ENCODE measurements around the gene PIGQ. TPM values are rescaled to one million over a fixed set of nuclear protein-coding genes. Genes with fewer than 3 reads are reported as not detected.

The PIGQ gene
- total RNA-seq, 1 donor from 2014 or later, result 34.1 TPM

- H3K4me3 Mint-ChIP-seq (ENCODE audit: unreplicated experiment), result no peak overlapping the region
- H3K36me3 Mint-ChIP-seq (ENCODE audit: low read depth), result peaks cover 1% of the 10 kb centered on the region
- peaks cover 6% of the 10 kb centered on the region for H3K27me3 Mint-ChIP-seq (ENCODE audit: low read depth)
Observed at GRCh38 chr16:554640-555365, 15.0 kb upstream of the PIGQ start.

GRCh38 chr16:555528-556473 is 14.0 kb upstream of the PIGQ start:
- H3K9me3 Mint-ChIP-seq (ENCODE audit: low read depth), result no peaks in the 10 kb centered on the region
- peaks cover 6% of the 10 kb centered on the region for H3K27me3 Mint-ChIP-seq (ENCODE audit: low read depth)
- peaks cover 1% of the 10 kb centered on the region for H3K36me3 Mint-ChIP-seq (ENCODE audit: low read depth)
- no peak overlapping the region for H3K27ac Mint-ChIP-seq (ENCODE audit: unreplicated experiment)
- TF ChIP-seq CTCF (IDR thresholded peaks at IDR 0.05), result no peak
- DNase-seq (ENCODE audit: low spot score), result no peak
- no peak overlapping the region for H3K4me3 Mint-ChIP-seq (ENCODE audit: unreplicated experiment)
- peaks cover 3% of the 10 kb centered on the region for H3K4me1 Mint-ChIP-seq (ENCODE audit: low read depth)

More at GRCh38 chr16:554640-555365, 15.0 kb upstream of the PIGQ start:
- Mint-ChIP-seq H3K4me1 (ENCODE audit: low read depth) (peaks cover 3% of the 10 kb centered on the region), H3K9me3 (ENCODE audit: low read depth) (no peaks in the 10 kb centered on the region), H3K27ac (ENCODE audit: unreplicated experiment) (no peak overlapping the region)
- no peak for DNase-seq (ENCODE audit: low spot score)
- TF ChIP-seq CTCF (IDR thresholded peaks at IDR 0.05), result no peak

GRCh38 chr16:556474-557173 is 13.1 kb upstream of the PIGQ start:
- H3K36me3 Mint-ChIP-seq (ENCODE audit: low read depth), result peaks cover 1% of the 10 kb centered on the region
- peaks cover 3% of the 10 kb centered on the region for H3K4me1 Mint-ChIP-seq (ENCODE audit: low read depth)
- no peak for TF ChIP-seq CTCF (IDR thresholded peaks at IDR 0.05)
- no peaks in the 10 kb centered on the region for H3K9me3 Mint-ChIP-seq (ENCODE audit: low read depth)
- DNase-seq (ENCODE audit: low spot score), result no peak
- H3K27ac Mint-ChIP-seq (ENCODE audit: unreplicated experiment), result no peak overlapping the region
- peaks cover 6% of the 10 kb centered on the region for H3K27me3 Mint-ChIP-seq (ENCODE audit: low read depth)
- H3K4me3 Mint-ChIP-seq (ENCODE audit: unreplicated experiment), result no peak overlapping the region

DNA sequence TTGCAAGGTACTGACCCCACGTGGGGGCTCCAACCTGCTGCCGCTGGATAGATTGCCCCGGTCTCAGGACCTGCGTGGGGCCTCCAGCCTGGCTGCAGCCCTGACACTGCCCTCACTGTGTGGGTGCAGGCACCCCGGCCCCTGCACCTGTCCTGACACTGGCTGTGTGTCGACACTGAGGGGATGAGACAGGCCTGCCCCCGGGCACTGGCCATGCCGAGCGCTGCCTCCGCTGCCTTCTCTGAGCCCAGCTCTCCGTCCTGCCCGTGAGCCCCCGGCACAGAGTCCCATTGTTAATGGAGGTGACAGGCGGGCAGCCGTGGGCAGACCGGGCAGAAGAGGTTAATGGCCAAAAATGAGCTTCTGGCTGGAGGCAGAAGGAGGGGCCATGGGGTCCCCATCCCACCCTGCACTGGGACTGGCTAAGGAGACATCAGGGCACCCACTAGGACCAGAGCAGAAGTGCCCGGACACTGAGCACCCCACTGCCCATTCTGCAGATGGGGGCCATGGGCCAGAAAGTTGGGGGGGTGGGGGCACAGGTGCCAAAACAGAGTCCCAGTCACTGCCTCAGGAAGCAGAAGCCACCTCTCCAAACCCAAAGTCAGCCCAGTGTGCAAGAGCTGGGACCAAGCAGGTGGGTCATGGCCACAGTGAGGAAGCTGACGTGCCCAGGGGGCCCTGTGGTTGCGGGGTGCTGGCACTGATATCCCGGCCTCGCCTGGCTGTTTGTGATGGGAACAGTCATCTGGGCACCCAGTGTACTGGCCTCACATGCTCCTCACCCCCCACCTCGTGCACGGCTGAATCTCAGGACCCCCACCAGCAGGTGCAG is 12.1 kb upstream of the PIGQ start:
- Mint-ChIP-seq H3K4me3 (ENCODE audit: unreplicated experiment) (no peak overlapping the region), H3K36me3 (ENCODE audit: low read depth) (peaks cover 1% of the 10 kb centered on the region), H3K27ac (ENCODE audit: unreplicated experiment) (no peak overlapping the region), H3K9me3 (ENCODE audit: low read depth) (no peaks in the 10 kb centered on the region), H3K4me1 (ENCODE audit: low read depth) (peaks cover 3% of the 10 kb centered on the region), H3K27me3 (ENCODE audit: low read depth) (peaks cover 11% of the 10 kb centered on the region)
- TF ChIP-seq CTCF (IDR thresholded peaks at IDR 0.05), result no peak
- DNase-seq (ENCODE audit: low spot score), result no peak
